Measurements from ENCODE around the gene VPREB3.

The VPREB3 gene

GRCh38 chr22:23774114-23774921 is 20.1 kb upstream of the VPREB3 start:
- Histone ChIP-seq H2AK5ac (ENCODE audit: low read length) (peak overlapping the region; percentile 28), H2BK120ac (ENCODE audit: insufficient read depth, low read length, poor library complexity) (no peak overlapping the region)
- WGBS (ENCODE audit: extremely low coverage, insufficient coverage, insufficient read length), result no CpG with 5 or more reads among the region's 12 CpGs

DNA sequence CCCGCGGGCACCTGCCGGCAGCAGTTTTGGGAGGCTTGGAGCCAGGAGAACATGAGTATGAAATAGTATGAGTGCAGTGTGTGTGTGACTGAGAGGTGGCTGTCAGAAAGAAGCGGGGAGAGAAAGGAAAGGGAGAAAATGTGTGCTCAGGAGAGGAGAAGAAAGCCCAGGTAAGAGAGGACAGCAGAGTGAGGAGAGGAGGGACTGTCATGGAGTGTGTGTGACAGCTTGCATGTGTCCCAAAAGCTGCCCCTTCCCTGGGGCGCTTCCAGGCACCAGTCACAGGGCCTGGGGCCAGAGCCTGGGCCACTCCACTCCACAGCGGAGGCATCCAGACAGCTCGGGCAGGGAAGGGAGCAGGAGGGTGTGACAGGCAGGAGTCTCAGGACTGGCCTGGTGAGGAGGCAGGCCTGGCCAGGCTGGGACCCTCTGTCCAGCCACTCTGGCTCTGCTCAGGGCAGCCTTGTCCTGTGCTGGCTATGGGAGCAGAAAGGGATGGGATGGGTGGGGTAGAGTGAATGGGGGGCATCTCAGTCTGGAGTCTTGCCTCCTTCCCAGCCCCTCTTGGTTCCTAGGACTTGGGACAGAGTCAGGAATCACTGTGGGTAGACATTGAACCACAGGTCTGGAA is 19.4 kb upstream of the VPREB3 start:
- peaks cover 12% of the 10 kb centered on the region for H3K79me1 ChIP-seq (ENCODE audit: low read length)
- H3K4me3 ChIP-seq (ENCODE audit: low read depth, low read length), result peak overlapping the region; percentile 66
- no peak overlapping the region for H2BK120ac ChIP-seq (ENCODE audit: insufficient read depth, low read length, poor library complexity)
- no peak overlapping the region for H3K4ac ChIP-seq (ENCODE audit: low read depth, low read length)
- no peak overlapping the region for H2BK12ac ChIP-seq (ENCODE audit: low read length)
- no peak overlapping the region for H2AK5ac ChIP-seq (ENCODE audit: low read length)
- no peak overlapping the region for H4K12ac ChIP-seq (ENCODE audit: low read depth, low read length)
- no CpG with 5 or more reads among the region's 7 CpGs for whole genome bisulfite sequencing (ENCODE audit: extremely low coverage, insufficient coverage, insufficient read length)
- peak; percentile 14 to 48 for DNase-seq
- no peak overlapping the region for H3K27ac ChIP-seq (ENCODE audit: low read depth, low read length)
- no peak overlapping the region for H2BK5ac ChIP-seq (ENCODE audit: low read depth, low read length, poor library complexity)
- no peak overlapping the region for H3K14ac ChIP-seq (ENCODE audit: low read length)
- no peak overlapping the region for H4K8ac ChIP-seq (ENCODE audit: low read depth, low read length)
- H3K9ac ChIP-seq (ENCODE audit: low read length), result no peak overlapping the region
- peaks cover 2% of the 10 kb centered on the region for H3K79me2 ChIP-seq (ENCODE audit: control insufficient read depth, insufficient read depth, low read length, poor library complexity)
- peak overlapping the region; percentile 79 for H3K4me2 ChIP-seq (ENCODE audit: low read length)
- H3K27me3 ChIP-seq (ENCODE audit: insufficient read depth, low read length), result peaks cover 4% of the 10 kb centered on the region
- H3K23ac ChIP-seq (ENCODE audit: low read length), result no peak overlapping the region
- no peaks in the 10 kb centered on the region for H3K36me3 ChIP-seq (ENCODE audit: control insufficient read depth in 1 of 2, insufficient read depth in 2 of 2, low read length in 2 of 2)
- H3K4me1 ChIP-seq (ENCODE audit: control insufficient read depth in 1 of 2, insufficient read depth in 2 of 2, low read length in 2 of 2), result peaks cover 27% of the 10 kb centered on the region in 2 experiments
- H3K18ac ChIP-seq (ENCODE audit: low read length), result no peak overlapping the region
- H3K9me3 ChIP-seq (ENCODE audit: insufficient read depth, low read depth, low read length), result no peaks in the 10 kb centered on the region
- H2AFZ ChIP-seq (ENCODE audit: insufficient read depth, low read length, poor library complexity), result no peak overlapping the region
- H4K91ac ChIP-seq (ENCODE audit: low read depth, low read length), result no peak overlapping the region

More at GRCh38 chr22:23774114-23774921, 20.1 kb upstream of the VPREB3 start:
- Histone ChIP-seq H3K36me3 (ENCODE audit: control insufficient read depth in 1 of 2, insufficient read depth in 2 of 2, low read length in 2 of 2) (no peaks in the 10 kb centered on the region), H3K79me2 (ENCODE audit: control insufficient read depth, insufficient read depth, low read length, poor library complexity) (peaks cover 2% of the 10 kb centered on the region), H3K4me2 (ENCODE audit: low read length) (peak overlapping the region; percentile 0), H2AFZ (ENCODE audit: insufficient read depth, low read length, poor library complexity) (peak overlapping the region; percentile 13), H3K14ac (ENCODE audit: low read length) (no peak overlapping the region), H2BK5ac (ENCODE audit: low read depth, low read length, poor library complexity) (no peak overlapping the region), H3K4ac (ENCODE audit: low read depth, low read length) (no peak overlapping the region), H3K4me3 (ENCODE audit: low read depth, low read length) (no peak overlapping the region), H4K8ac (ENCODE audit: low read depth, low read length) (no peak overlapping the region), H3K9ac (ENCODE audit: low read length) (no peak overlapping the region), H4K12ac (ENCODE audit: low read depth, low read length) (no peak overlapping the region), H3K79me1 (ENCODE audit: low read length) (peaks cover 12% of the 10 kb centered on the region), H3K23ac (ENCODE audit: low read length) (no peak overlapping the region), H3K4me1 (ENCODE audit: control insufficient read depth in 1 of 2, insufficient read depth in 2 of 2, low read length in 2 of 2) (peaks cover 27% of the 10 kb centered on the region in 2 experiments), H3K18ac (ENCODE audit: low read length) (no peak overlapping the region), H3K9me3 (ENCODE audit: insufficient read depth, low read depth, low read length) (no peaks in the 10 kb centered on the region), H3K27me3 (ENCODE audit: insufficient read depth, low read length) (peaks cover 4% of the 10 kb centered on the region), H2BK12ac (ENCODE audit: low read length) (peak overlapping the region; percentile 28), H4K91ac (ENCODE audit: low read depth, low read length) (no peak overlapping the region), H3K27ac (ENCODE audit: low read depth, low read length) (no peak overlapping the region)
- DNase-seq, result no peak

GRCh38 chr22:23772649-23773473 is 18.6 kb upstream of the VPREB3 start, which contains the start of gene MMP11:
MMP11 (plus strand) TSS chr22:23772849; CDS start chr22:23772871, 22 bp downstream.
- peaks cover 4% of the 10 kb centered on the region for H3K27me3 ChIP-seq (ENCODE audit: insufficient read depth, low read length)
- H4K12ac ChIP-seq (ENCODE audit: low read depth, low read length), result peak within 1 kb of the TSS; percentile 83
- H3K4ac ChIP-seq (ENCODE audit: low read depth, low read length), result peak within 1 kb of the TSS; percentile 51
- H2AFZ ChIP-seq (ENCODE audit: insufficient read depth, low read length, poor library complexity), result peak within 1 kb of the TSS; percentile 71
- peak within 1 kb of the TSS; percentile 85 for H3K18ac ChIP-seq (ENCODE audit: low read length)
- H3K4me1 ChIP-seq (ENCODE audit: control insufficient read depth in 1 of 2, insufficient read depth in 2 of 2, low read length in 2 of 2), result peaks cover 27% of the 10 kb centered on the region in 2 experiments
- H3K79me2 ChIP-seq (ENCODE audit: control insufficient read depth, insufficient read depth, low read length, poor library complexity), result peaks cover 4% of the 10 kb centered on the region
- H3K4me3 ChIP-seq (ENCODE audit: low read depth, low read length), result peak within 1 kb of the TSS; percentile 66
- H2BK5ac ChIP-seq (ENCODE audit: low read depth, low read length, poor library complexity), result peak within 1 kb of the TSS; percentile 42
- no peaks in the 10 kb centered on the region for H3K36me3 ChIP-seq (ENCODE audit: control insufficient read depth in 1 of 2, insufficient read depth in 2 of 2, low read length in 2 of 2)
- H4K8ac ChIP-seq (ENCODE audit: low read depth, low read length), result peak within 1 kb of the TSS; percentile 87
- peak within 1 kb of the TSS; percentile 86 for H3K14ac ChIP-seq (ENCODE audit: low read length)
- H4K91ac ChIP-seq (ENCODE audit: low read depth, low read length), result peak within 1 kb of the TSS; percentile 89
- no CpG with 5 or more reads among the region's 79 CpGs for WGBS (ENCODE audit: extremely low coverage, insufficient coverage, insufficient read length)
- peak within 1 kb of the TSS; percentile 55 for H3K9ac ChIP-seq (ENCODE audit: low read length)
- no peaks in the 10 kb centered on the region for H3K9me3 ChIP-seq (ENCODE audit: insufficient read depth, low read depth, low read length)
- no peak within 1 kb of the TSS for H3K27ac ChIP-seq (ENCODE audit: low read depth, low read length)
- H3K23ac ChIP-seq (ENCODE audit: low read length), result no peak within 1 kb of the TSS
- peak within 1 kb of the TSS; percentile 55 for H2AK5ac ChIP-seq (ENCODE audit: low read length)
- H2BK12ac ChIP-seq (ENCODE audit: low read length), result peak within 1 kb of the TSS; percentile 78
- H2BK120ac ChIP-seq (ENCODE audit: insufficient read depth, low read length, poor library complexity), result peak within 1 kb of the TSS; percentile 71
- peak; percentile 43 to 66 for DNase-seq
- peak within 1 kb of the TSS; percentile 79 for H3K4me2 ChIP-seq (ENCODE audit: low read length)
- peaks cover 15% of the 10 kb centered on the region for H3K79me1 ChIP-seq (ENCODE audit: low read length)

- Histone ChIP-seq H2AK5ac (ENCODE audit: low read length) (peak overlapping the region; percentile 55), H3K79me2 (ENCODE audit: control insufficient read depth, insufficient read depth, low read length, poor library complexity) (peaks cover 6% of the 10 kb centered on the region), H2BK120ac (ENCODE audit: insufficient read depth, low read length, poor library complexity) (peak overlapping the region; percentile 71), H3K23ac (ENCODE audit: low read length) (no peak overlapping the region), H3K14ac (ENCODE audit: low read length) (peak overlapping the region; percentile 86), H2BK12ac (ENCODE audit: low read length) (peak overlapping the region; percentile 78), H3K18ac (ENCODE audit: low read length) (peak overlapping the region; percentile 85), H3K4me1 (ENCODE audit: control insufficient read depth in 1 of 2, insufficient read depth in 2 of 2, low read length in 2 of 2) (peaks cover 27% of the 10 kb centered on the region in 2 experiments), H3K27me3 (ENCODE audit: insufficient read depth, low read length) (peaks cover 4% of the 10 kb centered on the region), H3K9me3 (ENCODE audit: insufficient read depth, low read depth, low read length) (no peaks in the 10 kb centered on the region), H3K9ac (ENCODE audit: low read length) (peak overlapping the region; percentile 55), H4K8ac (ENCODE audit: low read depth, low read length) (peak overlapping the region; percentile 87), H3K79me1 (ENCODE audit: low read length) (peaks cover 17% of the 10 kb centered on the region), H3K4me3 (ENCODE audit: low read depth, low read length) (no peak overlapping the region), H4K91ac (ENCODE audit: low read depth, low read length) (peak overlapping the region; percentile 89), H3K4me2 (ENCODE audit: low read length) (peak overlapping the region; percentile 79), H3K4ac (ENCODE audit: low read depth, low read length) (peak overlapping the region; percentile 51), H2AFZ (ENCODE audit: insufficient read depth, low read length, poor library complexity) (peak overlapping the region; percentile 71), H4K12ac (ENCODE audit: low read depth, low read length) (peak overlapping the region; percentile 83), H3K27ac (ENCODE audit: low read depth, low read length) (no peak overlapping the region), H3K36me3 (ENCODE audit: control insufficient read depth in 1 of 2, insufficient read depth in 2 of 2, low read length in 2 of 2) (no peaks in the 10 kb centered on the region), H2BK5ac (ENCODE audit: low read depth, low read length, poor library complexity) (peak overlapping the region; percentile 42)
- no CpG with 5 or more reads among the region's 6 CpGs for WGBS (ENCODE audit: extremely low coverage, insufficient coverage, insufficient read length)
- DNase-seq, result no peak
Observed at GRCh38 chr22:23772315-23772648, 18.1 kb upstream of the VPREB3 start.
